NCI-H128 (cell line): ENCODE data around the gene PARD3.

ENCODE experiments used
- DNase-seq: peaks from one replicate; lab custom pipeline; 2025; ENCODE audit not compliant: unreplicated experiment; lab: John Stamatoyannopoulos, UW

Gene PARD3

DNA sequence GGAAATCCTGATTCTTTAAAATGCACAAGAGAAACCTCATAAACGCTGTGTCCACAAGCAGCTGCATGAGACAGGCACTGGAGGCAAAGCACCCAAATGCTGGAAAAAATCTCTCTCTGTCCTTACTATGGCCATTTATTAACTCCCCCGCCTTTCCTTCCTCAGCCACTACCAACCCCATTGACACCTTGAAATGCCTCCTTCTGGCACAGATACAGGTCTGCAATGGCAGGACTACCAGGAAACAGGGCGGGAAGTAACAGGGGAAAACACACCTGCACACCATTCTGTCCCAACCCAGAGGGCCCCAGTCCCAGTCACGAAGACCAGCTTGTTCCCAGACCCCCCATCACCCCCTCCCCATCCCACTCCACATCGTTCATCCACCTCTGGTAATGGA is 224.3 kb downstream of the PARD3 start:
- DNase-seq = no peak

DNA sequence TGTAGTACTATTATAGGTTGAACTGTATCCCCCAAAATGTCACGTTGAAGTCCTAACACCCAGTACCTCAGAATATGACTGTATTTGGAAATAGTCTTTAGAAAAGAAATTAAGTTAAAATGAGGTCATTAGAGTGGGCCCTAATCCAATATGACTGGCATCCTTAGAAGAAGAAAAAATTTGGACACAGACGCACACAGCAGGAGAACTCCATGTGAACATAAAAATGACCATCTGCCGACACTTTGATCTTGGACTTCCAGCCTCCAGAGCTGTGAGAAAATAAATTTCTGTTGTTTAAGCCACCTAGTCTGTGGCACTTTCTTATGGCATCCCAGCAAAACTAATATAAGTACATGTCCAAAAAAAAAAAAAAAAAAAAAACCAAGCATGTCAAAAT is 225.8 kb downstream of the PARD3 start:
- no peak for DNase-seq

DNA sequence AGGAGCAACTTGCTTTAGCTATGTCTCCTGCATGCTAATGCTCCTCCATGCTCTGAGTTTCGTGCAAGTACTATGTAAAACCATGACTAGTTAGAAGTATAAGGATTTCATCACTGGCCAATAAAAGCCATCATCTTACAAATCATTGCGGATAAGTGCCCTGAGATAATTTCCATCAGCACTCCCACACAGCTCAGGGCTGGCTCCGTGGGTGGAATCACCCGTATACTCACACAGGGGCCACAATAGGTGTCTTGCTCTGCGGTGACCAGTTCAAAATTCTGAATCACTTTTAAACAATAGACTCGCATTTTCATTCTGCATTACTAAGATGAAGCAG is 227.4 kb downstream of the PARD3 start:
- DNase-seq = no peak

DNA sequence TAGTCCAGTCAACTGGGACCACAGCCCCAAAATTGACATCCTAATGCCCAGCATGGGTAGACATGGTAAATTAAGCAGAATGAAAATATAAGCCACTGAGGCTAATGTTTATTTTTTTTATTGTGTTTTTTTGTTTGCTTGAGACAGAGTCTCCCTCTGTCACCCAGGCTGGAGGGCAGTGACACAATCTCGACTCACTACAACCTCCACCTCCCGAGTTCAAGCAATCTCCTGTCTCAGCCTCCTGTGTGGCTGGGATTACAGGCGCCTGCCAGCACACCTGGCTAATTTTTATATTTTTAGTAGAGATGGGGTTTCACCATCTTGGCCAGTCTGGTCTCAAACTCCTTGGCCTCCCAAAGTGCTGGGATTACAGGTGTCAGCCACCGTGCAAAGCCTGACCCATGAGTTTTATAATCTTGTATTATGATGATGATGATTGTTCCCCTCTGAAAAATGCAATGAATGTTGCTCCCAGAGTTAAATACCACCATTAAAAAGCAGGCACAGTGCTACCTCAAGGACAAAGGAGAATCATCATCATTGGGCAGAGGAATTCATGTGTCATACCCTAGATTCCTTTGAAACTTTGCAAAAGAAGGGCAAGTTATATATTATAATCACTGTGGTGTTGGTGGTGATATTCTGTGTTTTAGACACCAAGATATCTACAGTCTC is 228.0 kb downstream of the PARD3 start:
- DNase-seq = no peak

DNA sequence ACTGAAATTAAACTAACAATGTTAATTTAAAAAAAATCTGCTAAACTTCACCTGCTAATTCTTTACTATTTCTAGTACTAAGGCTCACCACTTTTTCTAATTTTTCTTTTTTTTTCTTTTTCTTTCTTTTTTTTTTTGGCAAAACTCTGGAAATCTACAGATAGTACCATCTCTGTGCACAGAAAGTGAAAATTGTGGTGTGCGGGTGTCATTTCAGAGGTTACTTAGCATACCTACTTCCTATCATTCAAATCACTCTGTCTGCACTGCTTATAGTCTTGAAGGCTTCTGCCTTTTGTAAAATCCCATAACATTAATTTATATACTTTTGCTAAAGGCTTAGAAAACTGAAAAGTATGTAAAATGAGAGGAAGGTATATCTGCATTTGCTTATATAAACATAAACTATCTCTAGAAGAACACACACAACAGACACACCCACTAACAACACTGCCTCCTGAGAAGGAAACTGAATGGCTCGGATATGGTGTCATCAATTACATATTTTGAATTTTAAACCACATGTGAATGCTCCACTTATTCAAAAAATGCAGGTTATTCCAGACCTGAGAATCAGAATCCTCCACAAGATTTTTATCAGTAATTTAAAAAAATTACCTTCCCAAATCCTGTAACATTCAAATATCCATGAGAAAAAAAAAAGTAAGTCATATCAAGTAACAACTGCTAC is 229.5 kb downstream of the PARD3 start:
- DNase-seq = no peak

DNA sequence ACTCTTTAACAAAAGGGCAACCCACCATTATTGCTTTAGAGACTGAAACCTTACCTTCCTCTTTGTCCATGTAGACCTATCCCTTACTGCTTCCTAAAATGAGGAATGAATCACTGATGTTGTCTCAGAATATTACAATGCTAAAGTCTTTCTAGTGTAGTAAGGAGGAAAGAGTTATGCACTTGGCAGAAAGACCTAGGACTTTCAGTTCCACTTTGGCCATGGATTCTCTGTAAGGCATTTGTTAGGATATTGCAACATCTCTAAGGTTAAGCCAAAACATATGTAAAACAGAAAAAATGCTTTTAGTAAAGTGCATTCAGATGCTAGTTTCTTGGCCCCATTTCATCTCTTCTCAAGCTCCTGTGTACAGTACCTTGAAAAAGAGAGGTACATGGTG is 230.9 kb downstream of the PARD3 start:
- DNase-seq = no peak

GRCh38 chr10:34581801-34582532 is 233.1 kb downstream of the PARD3 start:
- no peak for DNase-seq

- DNase-seq = no peak
These were observed 234.5 kb downstream of the PARD3 start for GRCh38 chr10:34580643-34581042.

- no peak for DNase-seq
These were observed 234.9 kb downstream of the PARD3 start for GRCh38 chr10:34580214-34580613.

DNA sequence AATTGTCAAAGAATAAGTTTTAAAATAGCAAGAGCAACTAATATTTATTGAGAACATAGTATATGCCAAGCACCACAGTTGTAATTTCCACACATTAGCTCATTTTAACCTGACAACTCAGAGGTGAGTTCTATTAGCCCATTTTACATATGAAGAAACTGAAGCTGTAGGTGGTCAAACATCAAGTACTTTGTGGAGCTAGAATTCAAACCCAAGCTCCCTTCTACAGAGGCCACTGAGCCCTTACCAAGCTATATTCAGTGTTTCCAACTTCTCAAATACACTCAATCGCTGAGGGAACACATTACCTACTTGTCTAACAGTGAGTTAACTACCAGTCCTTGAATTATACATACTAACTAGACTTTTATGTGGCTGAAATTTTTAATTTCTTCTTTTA is 236.6 kb downstream of the PARD3 start:
- no peak for DNase-seq

- DNase-seq = no peak
These were observed 238.3 kb downstream of the PARD3 start for GRCh38 chr10:34576797-34577196.

GRCh38 chr10:34575882-34576281 is 239.2 kb downstream of the PARD3 start:
- no peak for DNase-seq

GRCh38 chr10:34574353-34574934 is 240.7 kb downstream of the PARD3 start:
- DNase-seq = no peak

DNA sequence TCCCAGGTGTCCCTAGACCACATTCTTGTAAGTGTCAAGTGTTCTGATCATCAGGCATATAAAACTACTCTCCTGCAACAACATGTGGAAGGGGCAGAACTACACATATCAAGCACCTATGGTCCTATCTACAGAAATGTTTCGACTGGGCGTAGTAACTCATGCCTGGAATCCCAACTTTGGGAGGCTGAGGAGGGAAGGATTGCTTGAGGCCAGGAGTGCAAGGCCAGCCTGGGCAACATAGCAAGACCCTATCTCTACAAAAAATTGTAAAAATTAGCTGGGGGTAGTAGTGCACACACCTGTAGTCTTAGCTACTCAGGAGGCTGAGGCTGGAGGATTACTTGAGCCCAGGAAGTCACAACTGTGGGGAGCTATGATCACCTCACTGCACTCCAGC is 244.2 kb downstream of the PARD3 start:
- no peak for DNase-seq

- no peak for DNase-seq
These were observed 247.3 kb downstream of the PARD3 start for GRCh38 chr10:34567659-34568253.

- no peak for DNase-seq
These were observed 249.2 kb downstream of the PARD3 start for GRCh38 chr10:34565934-34566333.

DNA sequence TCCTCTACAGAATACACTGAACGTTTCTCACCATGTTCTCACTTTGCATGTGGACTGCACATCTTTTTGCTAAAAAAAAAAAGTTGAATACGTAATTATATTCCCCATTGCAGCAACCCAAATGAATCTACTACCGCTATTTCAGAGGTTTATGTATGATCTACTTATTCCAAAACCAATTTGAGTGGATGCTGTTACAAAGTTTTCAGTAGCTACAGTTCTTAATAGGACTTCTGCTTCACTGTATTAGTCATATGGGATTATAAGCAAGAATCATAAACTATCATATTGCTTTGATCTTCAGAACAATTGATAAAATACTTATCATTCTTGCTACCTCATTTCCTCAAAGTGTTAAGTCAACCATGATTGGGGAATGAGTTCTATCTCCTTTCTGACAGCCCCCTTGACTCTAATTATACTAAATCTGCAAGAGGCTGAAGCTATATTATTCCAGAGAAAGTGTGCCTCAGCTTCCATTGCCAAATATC is 257.0 kb downstream of the PARD3 start:
- no peak for DNase-seq

GRCh38 chr10:34557173-34557572 is 257.9 kb downstream of the PARD3 start:
- no peak for DNase-seq

DNA sequence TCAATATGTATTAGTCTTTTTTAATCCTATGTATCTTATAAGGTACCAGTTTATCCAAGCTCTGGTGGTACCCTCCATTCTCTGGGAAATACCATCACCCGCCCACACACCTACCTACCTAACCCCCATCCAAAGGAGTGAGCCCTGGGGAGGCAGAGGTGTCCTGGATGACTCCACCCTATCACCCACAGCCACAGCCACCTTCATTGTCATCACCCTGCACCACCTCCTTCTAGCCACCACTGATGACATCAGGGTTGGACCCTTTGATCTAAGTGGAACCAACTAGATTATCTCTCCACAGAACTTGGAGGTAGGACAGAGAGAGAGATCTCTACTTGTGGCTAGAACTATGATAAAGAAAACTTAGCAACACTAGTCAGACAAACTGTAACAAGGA is 259.4 kb downstream of the PARD3 start:
- DNase-seq = no peak

GRCh38 chr10:34553747-34554146 is 261.3 kb downstream of the PARD3 start:
- DNase-seq = no peak

DNA sequence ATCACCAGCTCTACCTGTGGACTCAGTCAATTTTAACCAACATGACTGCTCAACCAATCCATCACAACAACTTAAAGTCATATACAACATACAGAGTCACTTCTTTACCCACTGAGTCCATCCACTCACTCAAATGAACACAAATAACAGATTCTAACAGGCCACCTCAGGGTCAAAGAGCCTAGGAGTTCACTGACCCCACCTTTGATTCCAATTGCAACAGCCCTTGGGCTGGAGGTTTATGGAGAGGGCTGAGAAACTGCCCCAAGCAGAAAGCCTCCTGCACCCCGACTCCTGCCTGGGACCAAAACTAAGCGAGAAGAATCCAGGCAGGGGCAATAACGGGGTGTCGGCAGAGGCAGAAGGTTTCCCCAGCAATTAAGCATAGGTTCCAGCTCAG is 263.8 kb downstream of the PARD3 start:
- no peak for DNase-seq
